SKM-1 treated with dmso at 0.1 percent for 144 hours (cell line): Measurements from ENCODE around the gene UTP11.
A peak's percentile ranks its signal among the peaks of the same experiment; 100 is the strongest.

Source experiments
- DNase-seq: peaks from one replicate; lab custom pipeline; 2025; ENCODE audit not compliant: unreplicated experiment; lab: John Stamatoyannopoulos, UW

Gene UTP11

DNA sequence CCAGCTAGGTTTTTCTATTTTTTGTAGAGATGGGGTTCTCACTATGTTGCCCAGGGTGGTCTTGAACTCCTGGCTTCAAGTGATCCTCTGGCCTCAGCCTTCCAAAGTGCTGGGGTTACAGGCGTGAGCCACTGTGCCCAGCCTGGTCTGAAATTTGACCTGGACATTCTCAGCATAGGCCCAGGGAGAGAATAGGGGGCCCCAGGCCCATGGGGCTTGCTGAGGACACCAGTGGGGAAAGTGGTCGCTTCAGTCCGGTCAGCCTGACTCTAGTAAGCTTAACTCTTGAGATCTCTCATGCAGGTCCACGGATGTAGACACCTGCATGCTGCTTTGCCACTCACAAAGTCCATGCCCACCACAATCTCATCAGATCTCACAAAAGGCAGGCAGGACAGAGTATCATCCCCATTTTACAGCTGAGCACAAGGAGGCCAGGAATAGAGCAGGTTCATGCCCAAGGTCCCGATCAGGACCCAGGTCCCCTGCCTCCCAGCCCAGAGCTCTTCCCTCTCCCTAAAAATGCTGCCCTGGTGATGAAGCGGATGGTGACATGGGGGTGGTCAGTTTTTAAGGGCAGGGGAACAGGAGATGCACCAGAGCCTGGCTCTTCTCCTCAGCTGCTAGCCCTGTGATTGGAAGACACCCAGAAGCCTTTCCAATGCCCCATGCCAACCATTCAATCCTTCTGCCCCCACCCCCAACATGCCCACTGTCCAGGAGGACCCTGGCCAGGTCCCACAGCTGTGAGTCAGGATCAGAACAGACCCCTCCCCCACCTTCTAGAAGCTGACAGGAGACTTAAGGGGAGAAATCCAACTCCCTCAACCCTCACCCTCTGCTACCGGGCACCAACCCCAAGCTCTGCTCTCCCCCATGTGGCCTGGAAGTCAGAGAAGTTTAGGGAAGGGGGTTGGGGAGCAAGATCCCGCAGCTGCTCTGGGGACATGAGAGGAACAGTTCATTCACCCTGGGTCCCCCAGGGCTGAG is 9.0 kb upstream of the UTP11 start:
- DNase-seq = no peak

GRCh38 chr1:38004284-38005108 is 8.0 kb upstream of the UTP11 start:
- DNase-seq = no peak

GRCh38 chr1:38005195-38006007 is 7.1 kb upstream of the UTP11 start, which contains the start of gene FHL3:
Gene FHL3 (minus strand): TSS chr1:38005514. CDS start chr1:37999412, 6,102 bp downstream.
- DNase-seq = peak; percentile 60

GRCh38 chr1:38006008-38006828 is 6.3 kb upstream of the UTP11 start:
- DNase-seq = no peak

GRCh38 chr1:38009088-38009840 is 3.3 kb upstream of the UTP11 start:
- peak; percentile 59 for DNase-seq

DNA sequence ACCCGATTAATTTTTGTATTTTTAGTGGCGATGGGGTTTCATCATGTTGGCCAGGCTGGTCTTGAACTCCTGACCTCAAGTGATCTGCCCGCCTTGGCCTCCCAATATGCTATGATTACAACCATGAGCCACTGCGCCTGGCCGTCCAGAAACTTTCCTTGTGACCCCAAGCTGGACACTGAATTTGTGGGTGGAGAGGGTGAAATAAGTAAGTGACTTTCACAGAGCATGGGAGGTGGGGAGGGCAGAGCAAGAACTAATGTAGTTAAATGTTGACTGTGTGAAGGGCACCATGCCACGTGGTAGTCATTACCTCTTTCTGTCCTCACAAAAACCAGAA is 2.7 kb upstream of the UTP11 start:
- no peak for DNase-seq

DNA sequence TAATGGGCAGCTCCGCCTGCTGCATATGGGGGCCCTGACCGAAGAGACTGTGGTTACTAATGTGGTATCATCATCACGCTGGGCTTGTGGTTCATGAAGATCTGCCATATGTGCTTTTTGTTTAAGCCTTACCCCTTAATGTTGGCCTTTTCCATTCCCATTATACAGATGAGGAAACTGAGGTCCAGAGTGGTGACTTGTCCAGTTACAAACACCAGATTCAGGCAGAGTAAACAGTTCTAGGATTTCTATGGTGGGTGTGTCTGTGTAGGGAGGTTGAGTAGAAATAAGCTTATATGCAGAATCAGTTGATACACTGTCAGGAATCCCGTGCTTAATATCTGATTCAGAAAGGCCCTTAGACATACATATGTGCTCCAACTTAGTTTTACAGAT is 691 bp downstream of the UTP11 start:
- no peak for DNase-seq

GRCh38 chr1:38014171-38014570 is 1.6 kb downstream of the UTP11 start:
- DNase-seq = no peak

DNA sequence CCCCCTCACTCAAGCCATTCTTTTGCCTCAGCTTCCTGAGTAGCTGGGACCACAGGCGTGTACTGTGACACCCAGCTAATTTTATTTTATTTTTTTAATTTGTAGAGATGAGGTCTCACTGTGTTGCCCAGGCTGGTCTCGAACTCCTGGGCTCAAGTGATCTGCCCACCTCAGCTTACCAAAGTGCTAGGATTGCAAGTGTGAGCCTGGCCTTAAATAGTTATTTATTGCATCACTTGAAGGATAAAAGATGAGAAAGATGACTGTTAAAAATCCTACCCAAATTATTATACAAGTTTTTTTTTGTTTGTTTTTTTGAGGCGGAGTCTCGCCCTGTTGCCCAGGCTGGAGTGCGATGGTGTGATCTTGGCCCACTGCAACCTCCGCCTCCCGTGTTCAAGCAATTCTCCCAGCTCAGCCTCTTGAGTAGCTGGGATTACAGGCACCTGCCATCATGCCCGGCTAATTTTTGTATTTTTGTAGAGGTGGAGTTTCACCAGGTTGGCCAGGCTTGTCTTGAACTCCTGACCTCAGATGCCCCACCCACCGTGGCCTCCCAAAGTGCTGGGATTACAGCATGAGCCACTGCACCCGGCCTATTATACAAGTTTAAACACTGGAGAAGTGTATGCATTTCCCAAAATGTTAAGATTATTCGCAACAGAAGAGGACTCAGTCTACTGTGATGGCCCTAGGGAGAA is 2.3 kb downstream of the UTP11 start:
- DNase-seq = no peak

DNA sequence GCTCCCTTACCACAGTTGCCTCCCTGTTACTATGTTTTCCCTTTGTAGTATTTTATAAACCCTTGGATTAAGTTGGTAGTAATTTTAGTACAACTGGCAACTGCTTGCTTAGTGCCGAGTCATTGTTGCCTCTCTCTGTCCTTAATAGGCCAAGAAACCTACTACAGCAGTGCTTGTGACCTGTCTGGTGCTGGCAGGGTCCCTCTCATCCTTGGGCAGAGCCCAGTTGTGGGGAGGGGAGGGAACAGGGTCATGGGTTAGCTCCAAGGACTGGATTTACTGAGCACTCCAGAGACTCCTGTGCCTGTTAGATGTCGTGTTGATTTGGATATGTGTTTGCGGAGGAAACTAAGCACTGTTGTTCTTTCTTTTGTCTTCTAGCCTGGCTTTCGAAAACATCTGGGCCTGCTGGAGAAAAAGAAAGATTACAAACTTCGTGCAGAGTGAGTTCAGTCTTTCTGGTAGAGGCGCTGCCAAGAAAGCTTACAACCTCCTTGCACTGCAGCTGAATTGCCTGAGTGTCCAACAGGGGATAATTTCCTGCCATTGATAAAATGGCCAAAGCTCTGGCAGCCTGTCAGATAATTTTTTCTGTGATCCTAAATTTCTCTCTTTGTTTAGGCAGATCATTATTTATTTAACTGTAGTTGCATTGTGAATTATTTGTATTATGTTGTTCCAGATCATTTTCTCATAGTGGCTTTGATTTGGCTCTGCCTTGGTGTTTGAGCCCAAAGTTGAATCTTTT is 3.6 kb downstream of the UTP11 start:
- no peak for DNase-seq

DNA sequence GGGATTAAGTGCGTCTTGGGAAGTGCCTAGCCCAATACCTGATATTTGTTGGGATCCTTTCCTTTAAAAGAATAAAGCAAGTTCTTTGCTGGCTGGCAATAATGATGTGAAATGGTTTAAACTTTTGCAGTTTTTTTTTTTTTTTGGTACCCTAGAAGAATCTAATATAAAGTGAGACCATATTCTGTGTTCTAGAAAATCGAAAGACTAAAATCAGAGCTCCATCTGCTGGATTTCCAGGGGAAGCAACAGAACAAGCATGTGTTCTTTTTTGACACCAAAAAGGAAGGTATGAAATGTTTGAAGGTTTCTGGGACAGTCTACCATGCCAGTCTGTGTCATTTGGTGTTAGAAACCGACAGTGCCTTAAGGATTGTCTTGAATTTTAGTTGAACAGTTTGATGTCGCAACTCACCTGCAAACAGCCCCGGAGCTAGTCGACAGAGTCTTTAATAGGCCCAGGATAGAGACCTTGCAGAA is 6.4 kb downstream of the UTP11 start:
- peak; percentile 20 for DNase-seq

GRCh38 chr1:38020396-38020795 is 7.9 kb downstream of the UTP11 start:
- no peak for DNase-seq

GRCh38 chr1:38021969-38022368 is 9.4 kb downstream of the UTP11 start:
- DNase-seq = no peak

- DNase-seq = no peak
These were observed 10.3 kb downstream of the UTP11 start for GRCh38 chr1:38022810-38023209.

- DNase-seq = no peak
These were observed 12.7 kb downstream of the UTP11 start for GRCh38 chr1:38025233-38025632.

- no peak for DNase-seq
These were observed 13.1 kb downstream of the UTP11 start for GRCh38 chr1:38025664-38026063.

DNA sequence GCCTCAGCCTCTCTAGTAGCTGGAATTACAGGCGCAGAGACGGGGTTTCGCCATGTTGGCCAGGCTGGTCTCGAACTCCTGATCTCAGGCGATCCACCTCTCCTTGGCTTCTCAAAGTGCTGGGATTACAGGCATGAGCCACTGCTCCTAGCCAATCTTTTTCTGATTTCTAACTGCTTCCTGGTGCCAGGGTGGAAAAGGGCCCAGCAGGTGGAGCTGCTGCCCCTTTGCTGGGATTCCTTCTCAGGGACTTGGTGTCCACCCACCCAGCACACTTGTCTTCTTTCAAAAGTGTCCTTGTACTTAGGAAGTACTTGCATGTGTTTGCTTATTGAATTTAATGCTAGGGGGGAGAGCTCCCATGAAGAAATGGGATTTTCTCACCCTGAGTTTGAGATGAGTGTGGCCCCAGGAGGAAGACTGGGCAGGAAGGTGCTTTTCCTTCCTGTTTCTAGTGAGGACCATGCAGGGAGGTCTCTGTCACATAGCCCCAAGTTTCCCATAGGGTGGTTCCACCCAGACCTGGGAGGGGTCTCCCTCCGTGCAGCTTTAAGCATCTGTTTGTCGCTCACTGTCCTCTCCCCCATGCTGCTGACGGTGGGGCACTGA is 14.2 kb downstream of the UTP11 start:
- no peak for DNase-seq
